Measurements from ENCODE around the gene HSCB. TPM values are rescaled to one million over a fixed set of nuclear protein-coding genes. Genes with fewer than 3 reads are reported as not detected.

The HSCB gene
- total and polyA plus RNA-seq, 2 of the 4 experiments (the other 2 are of a cell fraction), result 5.4 to 13.2 TPM

DNA sequence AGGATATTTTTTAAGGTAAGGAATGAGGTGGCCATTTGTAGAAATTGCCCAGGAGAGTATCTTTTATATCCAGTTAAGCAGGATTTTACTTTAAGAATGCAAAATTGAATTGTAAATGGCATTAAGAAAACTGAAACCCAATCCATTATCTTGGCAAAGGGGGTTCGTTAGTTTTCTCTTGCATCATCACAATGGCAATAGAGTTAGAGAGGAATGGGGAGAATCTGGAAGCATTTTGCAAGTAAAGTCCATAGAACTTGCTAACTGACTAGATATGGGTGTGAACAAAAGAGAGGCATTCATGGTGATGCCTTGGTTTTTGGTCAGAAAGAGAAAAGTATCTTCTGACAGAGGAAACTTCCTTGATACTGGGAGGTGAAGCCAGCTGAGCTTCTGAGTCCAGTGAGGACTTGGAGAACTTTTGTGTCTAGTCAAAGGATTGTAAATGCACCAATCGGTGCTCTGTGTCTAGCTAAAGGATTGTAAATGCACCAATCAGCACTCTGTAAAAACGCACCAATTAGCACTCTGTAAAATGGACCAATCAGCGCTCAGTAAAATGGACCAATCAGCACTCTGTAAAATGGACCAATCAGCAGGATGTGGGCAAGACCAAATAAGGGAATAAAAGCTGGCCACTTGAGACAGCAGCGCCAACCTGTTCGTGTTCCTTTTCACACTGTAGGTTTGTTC is 27.0 kb downstream of the HSCB start:
- peaks cover 2% of the 10 kb centered on the region; the same call in 1 of the 2 replicates for H3K9me3 ChIP-seq (ENCODE audit: control insufficient read depth, insufficient read depth, low read length)
- no peak overlapping the region for H3K23ac ChIP-seq (ENCODE audit: low read depth, low read length)
- no peak overlapping the region for H3K14ac ChIP-seq (replicated peaks; ENCODE audit: low read depth, low read length)
- ChIA-PET POLR2A (ENCODE audit: unreplicated experiment) (no interaction called here), CTCF (no interaction called here)
- H2AFZ ChIP-seq (replicated peaks; ENCODE audit: low read length, poor library complexity), result no peak overlapping the region
- TF ChIP-seq MXI1 (IDR thresholded peaks at IDR 0.05; ENCODE audit: borderline replicate concordance, low read depth, low read length) (no peak), MAFK (IDR thresholded peaks at IDR 0.05; ENCODE audit: low read depth, low read length) (no peak), RAD21 (IDR thresholded peaks at IDR 0.05; ENCODE audit: low read length) (no peak), NFE2L2 (IDR thresholded peaks at IDR 0.05; ENCODE audit: low read depth, low read length) (no peak), RCOR1 (IDR thresholded peaks at IDR 0.05; ENCODE audit: insufficient replicate concordance, low read length) (no peak)
- TF ChIP-seq, protein P1, sequence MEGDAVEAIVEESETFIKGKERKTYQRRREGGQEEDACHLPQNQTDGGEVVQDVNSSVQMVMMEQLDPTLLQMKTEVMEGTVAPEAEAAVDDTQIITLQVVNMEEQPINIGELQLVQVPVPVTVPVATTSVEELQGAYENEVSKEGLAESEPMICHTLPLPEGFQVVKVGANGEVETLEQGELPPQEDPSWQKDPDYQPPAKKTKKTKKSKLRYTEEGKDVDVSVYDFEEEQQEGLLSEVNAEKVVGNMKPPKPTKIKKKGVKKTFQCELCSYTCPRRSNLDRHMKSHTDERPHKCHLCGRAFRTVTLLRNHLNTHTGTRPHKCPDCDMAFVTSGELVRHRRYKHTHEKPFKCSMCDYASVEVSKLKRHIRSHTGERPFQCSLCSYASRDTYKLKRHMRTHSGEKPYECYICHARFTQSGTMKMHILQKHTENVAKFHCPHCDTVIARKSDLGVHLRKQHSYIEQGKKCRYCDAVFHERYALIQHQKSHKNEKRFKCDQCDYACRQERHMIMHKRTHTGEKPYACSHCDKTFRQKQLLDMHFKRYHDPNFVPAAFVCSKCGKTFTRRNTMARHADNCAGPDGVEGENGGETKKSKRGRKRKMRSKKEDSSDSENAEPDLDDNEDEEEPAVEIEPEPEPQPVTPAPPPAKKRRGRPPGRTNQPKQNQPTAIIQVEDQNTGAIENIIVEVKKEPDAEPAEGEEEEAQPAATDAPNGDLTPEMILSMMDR (conservative IDR thresholded peaks at IDR 0.05; ENCODE audit: low read depth, low read length), result no peak
- no peak overlapping the region for H3K4me3 ChIP-seq (ENCODE audit: insufficient read depth, low read depth, low read length)
- in situ Hi-C loops (cut with MboI; ENCODE audit: low sequenced_read_pairs), result no loop called here
- dilution Hi-C loops (cut with HindIII; ENCODE audit: low sequenced_read_pairs, unreplicated experiment), result no loop called here
- H2AK5ac ChIP-seq (ENCODE audit: low read depth, low read length), result no peak overlapping the region
- H2BK20ac ChIP-seq (ENCODE audit: low read depth, low read length), result no peak overlapping the region
- intact Hi-C loops (cut with micrococcal nuclease), result no loop called here
- H3K79me1 ChIP-seq (ENCODE audit: low read depth in 1 of 2, low read length in 2 of 2), result no peaks in the 10 kb centered on the region; a peak in 2 of 4 replicates
- no peak overlapping the region for H3K27ac ChIP-seq (ENCODE audit: insufficient read depth, low read length)
- H2BK5ac ChIP-seq (ENCODE audit: low read depth, low read length, poor library complexity, severe bottlenecking), result no peak overlapping the region
- H3K18ac ChIP-seq (ENCODE audit: low read depth, low read length), result no peak overlapping the region
- H3K4me1 ChIP-seq (ENCODE audit: control insufficient read depth, insufficient read depth, low read length), result no peaks in the 10 kb centered on the region
- H3K4me2 ChIP-seq (ENCODE audit: low read depth, low read length), result no peak overlapping the region
- H3K9me1 ChIP-seq (ENCODE audit: insufficient read depth, low read length), result no peaks in the 10 kb centered on the region
- H3K4ac ChIP-seq (ENCODE audit: low read depth, low read length), result no peak overlapping the region
- H3K9ac ChIP-seq (ENCODE audit: low read depth, low read length), result no peak overlapping the region
- no TSS peak for BruUV-seq (replicated peaks)
- no peak overlapping the region for H2BK15ac ChIP-seq (ENCODE audit: low read depth, low read length)
- 100% methylated on average over 1 of the region's 6 CpGs; no CpG with 5 or more reads in 1 of the 2 experiments for WGBS, 2 experiments (ENCODE audit: extremely low coverage in 2 of 2, insufficient read length in 1 of 2)
- ATAC-seq (ENCODE audit: low read depth) (no peak), DNase-seq (no peak)
- H3K56ac ChIP-seq (ENCODE audit: extremely low read depth, insufficient read depth, low read length), result no peak overlapping the region
- H2AK9ac ChIP-seq (replicated peaks; ENCODE audit: low read depth, low read length, poor library complexity), result no peak overlapping the region
- no peaks in the 10 kb centered on the region for H3K36me3 ChIP-seq (ENCODE audit: control insufficient read depth, insufficient read depth, low read length)
- H3K27me3 ChIP-seq (ENCODE audit: control insufficient read depth, insufficient read depth, low read length), result no peaks in the 10 kb centered on the region; the same call in 1 of the 2 replicates
- no peak overlapping the region for H4K8ac ChIP-seq (ENCODE audit: low read depth in 2 of 2, low read length in 2 of 2)
- H4K91ac ChIP-seq (ENCODE audit: insufficient read depth, low read depth, low read length), result no peak overlapping the region
- H2BK120ac ChIP-seq (ENCODE audit: low read depth, low read length), result no peak overlapping the region
- no peak overlapping the region for H4K5ac ChIP-seq (ENCODE audit: low read depth, low read length)
- peaks cover 9% of the 10 kb centered on the region for H4K20me1 ChIP-seq (ENCODE audit: insufficient read depth, low read length)
